ENCODE data around the gene FKBP8. TPM values are rescaled to one million over a fixed set of nuclear protein-coding genes. Genes with fewer than 3 reads are reported as not detected.

FKBP8 gene
- total RNA-seq, 1 experiment from 2014 or later, result 261 TPM

DNA sequence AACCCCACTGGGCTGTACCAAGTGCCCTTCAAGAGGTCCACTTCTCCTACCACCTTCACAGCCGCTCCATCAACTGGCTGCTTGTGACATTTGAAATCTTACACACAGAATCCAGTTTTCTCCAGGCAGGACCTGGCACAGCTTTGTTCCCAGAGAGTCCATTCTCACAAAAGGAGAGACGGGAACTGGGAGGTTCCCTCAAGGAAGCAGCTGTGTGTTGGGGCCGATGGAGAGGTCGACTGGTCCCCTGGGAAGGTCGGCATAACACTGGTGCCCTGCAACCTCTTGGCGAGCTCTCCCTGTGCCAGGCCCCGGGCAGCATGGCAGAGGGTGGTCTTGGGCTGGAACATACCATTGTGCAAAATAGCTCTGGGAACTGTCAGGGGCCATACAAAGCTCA, 43.0 kb downstream of the FKBP8 start:
- Histone ChIP-seq H3K27me3 (ENCODE audit: insufficient read depth, low read length) (no peaks in the 10 kb centered on the region), H3K4me1 (ENCODE audit: control insufficient read depth in 1 of 2, insufficient read depth in 2 of 2, low read length in 2 of 2) (peaks cover 17 to 23% of the 10 kb centered on the region in 2 experiments), H3K36me3 (ENCODE audit: control insufficient read depth in 1 of 2, insufficient read depth in 2 of 2, low read length in 2 of 2) (no peaks in the 10 kb centered on the region), H3K27ac (ENCODE audit: low read depth, low read length) (no peak overlapping the region), H3K9me3 (ENCODE audit: control insufficient read depth in 1 of 2, insufficient read depth in 1 of 2, low read depth in 1 of 2, low read length in 2 of 2) (no peaks in the 10 kb centered on the region), H3K4me2 (ENCODE audit: low read length) (no peak overlapping the region), H4K20me1 (ENCODE audit: insufficient read depth) (no peaks in the 10 kb centered on the region), H3K9ac (ENCODE audit: low read length) (no peak overlapping the region), H3K79me2 (ENCODE audit: insufficient read depth, low read length) (peaks cover 97% of the 10 kb centered on the region), H3K4me3 (replicated peaks in 1 of 2; ENCODE audit: low read depth in 1 of 2, low read length in 2 of 2) (no peak overlapping the region), H2AFZ (ENCODE audit: low read depth, low read length, poor library complexity, severe bottlenecking) (no peak overlapping the region), H3K9me2 (ENCODE audit: insufficient read depth) (no peaks in the 10 kb centered on the region)
- no peak for TF ChIP-seq RAD21 (IDR thresholded peaks at IDR 0.05; ENCODE audit: low read depth)
- TF ChIP-seq, protein P1, sequence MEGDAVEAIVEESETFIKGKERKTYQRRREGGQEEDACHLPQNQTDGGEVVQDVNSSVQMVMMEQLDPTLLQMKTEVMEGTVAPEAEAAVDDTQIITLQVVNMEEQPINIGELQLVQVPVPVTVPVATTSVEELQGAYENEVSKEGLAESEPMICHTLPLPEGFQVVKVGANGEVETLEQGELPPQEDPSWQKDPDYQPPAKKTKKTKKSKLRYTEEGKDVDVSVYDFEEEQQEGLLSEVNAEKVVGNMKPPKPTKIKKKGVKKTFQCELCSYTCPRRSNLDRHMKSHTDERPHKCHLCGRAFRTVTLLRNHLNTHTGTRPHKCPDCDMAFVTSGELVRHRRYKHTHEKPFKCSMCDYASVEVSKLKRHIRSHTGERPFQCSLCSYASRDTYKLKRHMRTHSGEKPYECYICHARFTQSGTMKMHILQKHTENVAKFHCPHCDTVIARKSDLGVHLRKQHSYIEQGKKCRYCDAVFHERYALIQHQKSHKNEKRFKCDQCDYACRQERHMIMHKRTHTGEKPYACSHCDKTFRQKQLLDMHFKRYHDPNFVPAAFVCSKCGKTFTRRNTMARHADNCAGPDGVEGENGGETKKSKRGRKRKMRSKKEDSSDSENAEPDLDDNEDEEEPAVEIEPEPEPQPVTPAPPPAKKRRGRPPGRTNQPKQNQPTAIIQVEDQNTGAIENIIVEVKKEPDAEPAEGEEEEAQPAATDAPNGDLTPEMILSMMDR (IDR thresholded peaks at IDR 0.05 in 2 of 3, conservative IDR thresholded peaks at IDR 0.05 in 1 of 3; ENCODE audit: borderline replicate concordance in 1 of 3, insufficient read depth in 1 of 3, low read depth in 2 of 3, low read length in 2 of 3), result no peak
- DNase-seq (ENCODE audit: low read depth, low spot score) (no peak), ATAC-seq (no peak)
- intact Hi-C loops (cut with micrococcal nuclease), result no loop called here
- ChIA-PET POLR2A (no interaction called here), CTCF (no interaction called here), RAD21 (ENCODE audit: low non-redundant PET in 1 of 2, low total read pairs in 2 of 2, uncharacterized antibody in 2 of 2, unreplicated experiment in 2 of 2) (interaction anchor here in 1 of 2 experiments (0.5 kb wide), 1 partner anchor 90 kb away, joined by 3 read pairs; no protein-coding TSS in a partner anchor)
- BruUV-seq (replicated peaks), result no TSS peak

DNA sequence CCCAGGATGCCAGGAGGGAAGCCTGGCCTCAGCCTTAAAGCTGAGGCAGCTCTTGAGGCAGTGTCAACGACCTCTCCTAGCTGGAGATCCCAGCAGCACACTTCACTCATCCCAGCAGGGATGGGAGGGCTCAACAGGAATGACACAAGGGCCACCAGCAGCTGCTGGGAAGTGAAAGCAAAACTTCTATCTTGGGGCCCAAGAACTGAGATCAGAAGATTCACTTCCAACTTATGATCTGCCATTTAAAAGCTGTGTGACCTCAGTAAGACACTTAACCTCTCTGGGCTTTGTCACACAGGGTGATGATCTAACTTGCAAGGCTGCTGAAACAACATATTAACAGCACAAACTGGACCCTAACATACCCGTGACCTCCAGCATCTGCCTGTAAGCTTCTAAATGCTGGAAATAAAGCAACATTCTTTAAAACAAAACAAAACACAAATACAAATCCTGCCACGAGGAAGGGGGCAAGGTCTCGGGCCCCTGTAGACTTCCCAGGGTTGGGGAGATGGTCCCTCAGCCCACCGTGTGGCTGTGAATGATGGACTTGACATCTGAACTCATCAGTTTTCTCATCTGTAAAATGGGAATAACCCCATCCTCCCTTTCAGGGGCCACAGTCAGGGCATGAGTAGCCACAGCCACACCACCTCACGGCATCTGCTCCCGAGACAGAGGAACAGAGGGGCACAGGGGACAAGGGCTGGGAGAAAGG, 44.2 kb downstream of the FKBP8 start:
- no peak overlapping the region for H3K4me3 ChIP-seq (replicated peaks in 1 of 2; ENCODE audit: low read depth in 1 of 2, low read length in 2 of 2)
- intact Hi-C loops (cut with micrococcal nuclease), result no loop called here
- DNase-seq (ENCODE audit: low read depth, low spot score) (no peak), ATAC-seq (no peak)
- ChIA-PET RAD21 (ENCODE audit: low non-redundant PET in 1 of 2, low total read pairs in 2 of 2, uncharacterized antibody in 2 of 2, unreplicated experiment in 2 of 2) (no interaction called here), POLR2A (no interaction called here), CTCF (interaction anchor here (1.1 kb wide), 1 partner anchor 38 kb away, joined by 3 read pairs; no protein-coding TSS in a partner anchor)
- H3K36me3 ChIP-seq (ENCODE audit: control insufficient read depth in 1 of 2, insufficient read depth in 2 of 2, low read length in 2 of 2), result no peaks in the 10 kb centered on the region
- H3K4me1 ChIP-seq (ENCODE audit: control insufficient read depth in 1 of 2, insufficient read depth in 2 of 2, low read length in 2 of 2), result peaks cover 9 to 11% of the 10 kb centered on the region in 2 experiments
- H3K79me2 ChIP-seq (ENCODE audit: insufficient read depth, low read length), result peaks cover 96% of the 10 kb centered on the region
- no peaks in the 10 kb centered on the region for H3K27me3 ChIP-seq (ENCODE audit: insufficient read depth, low read length)
- H2AFZ ChIP-seq (ENCODE audit: low read depth, low read length, poor library complexity, severe bottlenecking), result no peak overlapping the region
- H3K9me2 ChIP-seq (ENCODE audit: insufficient read depth), result no peaks in the 10 kb centered on the region
- BruUV-seq (replicated peaks), result no TSS peak
- no peak overlapping the region for H3K9ac ChIP-seq (ENCODE audit: low read length)
- no peaks in the 10 kb centered on the region for H3K9me3 ChIP-seq (ENCODE audit: control insufficient read depth in 1 of 2, insufficient read depth in 1 of 2, low read depth in 1 of 2, low read length in 2 of 2)
- no peak overlapping the region for H3K4me2 ChIP-seq (ENCODE audit: low read length)
- H3K27ac ChIP-seq (ENCODE audit: low read depth, low read length), result no peak overlapping the region
- H4K20me1 ChIP-seq (ENCODE audit: insufficient read depth), result no peaks in the 10 kb centered on the region
- TF ChIP-seq CEBPB (IDR thresholded peaks at IDR 0.05; ENCODE audit: low read depth) (no peak), ZFX (IDR thresholded peaks at IDR 0.05) (no peak), SRF (IDR thresholded peaks at IDR 0.05; ENCODE audit: low read depth) (no peak)
- TF ChIP-seq, protein P2, sequence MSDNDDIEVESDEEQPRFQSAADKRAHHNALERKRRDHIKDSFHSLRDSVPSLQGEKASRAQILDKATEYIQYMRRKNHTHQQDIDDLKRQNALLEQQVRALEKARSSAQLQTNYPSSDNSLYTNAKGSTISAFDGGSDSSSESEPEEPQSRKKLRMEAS (IDR thresholded peaks at IDR 0.05), result no peak
- TF ChIP-seq, protein P3, sequence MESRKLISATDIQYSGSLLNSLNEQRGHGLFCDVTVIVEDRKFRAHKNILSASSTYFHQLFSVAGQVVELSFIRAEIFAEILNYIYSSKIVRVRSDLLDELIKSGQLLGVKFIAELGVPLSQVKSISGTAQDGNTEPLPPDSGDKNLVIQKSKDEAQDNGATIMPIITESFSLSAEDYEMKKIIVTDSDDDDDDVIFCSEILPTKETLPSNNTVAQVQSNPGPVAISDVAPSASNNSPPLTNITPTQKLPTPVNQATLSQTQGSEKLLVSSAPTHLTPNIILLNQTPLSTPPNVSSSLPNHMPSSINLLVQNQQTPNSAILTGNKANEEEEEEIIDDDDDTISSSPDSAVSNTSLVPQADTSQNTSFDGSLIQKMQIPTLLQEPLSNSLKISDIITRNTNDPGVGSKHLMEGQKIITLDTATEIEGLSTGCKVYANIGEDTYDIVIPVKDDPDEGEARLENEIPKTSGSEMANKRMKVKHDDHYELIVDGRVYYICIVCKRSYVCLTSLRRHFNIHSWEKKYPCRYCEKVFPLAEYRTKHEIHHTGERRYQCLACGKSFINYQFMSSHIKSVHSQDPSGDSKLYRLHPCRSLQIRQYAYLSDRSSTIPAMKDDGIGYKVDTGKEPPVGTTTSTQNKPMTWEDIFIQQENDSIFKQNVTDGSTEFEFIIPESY (IDR thresholded peaks at IDR 0.05; ENCODE audit: extremely low read depth, insufficient replicate concordance, low read length), result no peak
- TF ChIP-seq, protein P4, sequence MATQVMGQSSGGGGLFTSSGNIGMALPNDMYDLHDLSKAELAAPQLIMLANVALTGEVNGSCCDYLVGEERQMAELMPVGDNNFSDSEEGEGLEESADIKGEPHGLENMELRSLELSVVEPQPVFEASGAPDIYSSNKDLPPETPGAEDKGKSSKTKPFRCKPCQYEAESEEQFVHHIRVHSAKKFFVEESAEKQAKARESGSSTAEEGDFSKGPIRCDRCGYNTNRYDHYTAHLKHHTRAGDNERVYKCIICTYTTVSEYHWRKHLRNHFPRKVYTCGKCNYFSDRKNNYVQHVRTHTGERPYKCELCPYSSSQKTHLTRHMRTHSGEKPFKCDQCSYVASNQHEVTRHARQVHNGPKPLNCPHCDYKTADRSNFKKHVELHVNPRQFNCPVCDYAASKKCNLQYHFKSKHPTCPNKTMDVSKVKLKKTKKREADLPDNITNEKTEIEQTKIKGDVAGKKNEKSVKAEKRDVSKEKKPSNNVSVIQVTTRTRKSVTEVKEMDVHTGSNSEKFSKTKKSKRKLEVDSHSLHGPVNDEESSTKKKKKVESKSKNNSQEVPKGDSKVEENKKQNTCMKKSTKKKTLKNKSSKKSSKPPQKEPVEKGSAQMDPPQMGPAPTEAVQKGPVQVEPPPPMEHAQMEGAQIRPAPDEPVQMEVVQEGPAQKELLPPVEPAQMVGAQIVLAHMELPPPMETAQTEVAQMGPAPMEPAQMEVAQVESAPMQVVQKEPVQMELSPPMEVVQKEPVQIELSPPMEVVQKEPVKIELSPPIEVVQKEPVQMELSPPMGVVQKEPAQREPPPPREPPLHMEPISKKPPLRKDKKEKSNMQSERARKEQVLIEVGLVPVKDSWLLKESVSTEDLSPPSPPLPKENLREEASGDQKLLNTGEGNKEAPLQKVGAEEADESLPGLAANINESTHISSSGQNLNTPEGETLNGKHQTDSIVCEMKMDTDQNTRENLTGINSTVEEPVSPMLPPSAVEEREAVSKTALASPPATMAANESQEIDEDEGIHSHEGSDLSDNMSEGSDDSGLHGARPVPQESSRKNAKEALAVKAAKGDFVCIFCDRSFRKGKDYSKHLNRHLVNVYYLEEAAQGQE (IDR thresholded peaks at IDR 0.05; ENCODE audit: low read depth), result no peak
